HG03025 (cell line): ENCODE results near the gene TRHDE.

Experiments
- ATAC-seq: cut with Tn5 transposase; IDR thresholded peaks from one replicate; pipeline ENCODE4 v1.9.1; 2021; ENCODE audit warnings: mild to moderate bottlenecking, moderate library complexity; ENCODE audit not compliant: unreplicated experiment, low FRiP score

The TRHDE gene, protein sequence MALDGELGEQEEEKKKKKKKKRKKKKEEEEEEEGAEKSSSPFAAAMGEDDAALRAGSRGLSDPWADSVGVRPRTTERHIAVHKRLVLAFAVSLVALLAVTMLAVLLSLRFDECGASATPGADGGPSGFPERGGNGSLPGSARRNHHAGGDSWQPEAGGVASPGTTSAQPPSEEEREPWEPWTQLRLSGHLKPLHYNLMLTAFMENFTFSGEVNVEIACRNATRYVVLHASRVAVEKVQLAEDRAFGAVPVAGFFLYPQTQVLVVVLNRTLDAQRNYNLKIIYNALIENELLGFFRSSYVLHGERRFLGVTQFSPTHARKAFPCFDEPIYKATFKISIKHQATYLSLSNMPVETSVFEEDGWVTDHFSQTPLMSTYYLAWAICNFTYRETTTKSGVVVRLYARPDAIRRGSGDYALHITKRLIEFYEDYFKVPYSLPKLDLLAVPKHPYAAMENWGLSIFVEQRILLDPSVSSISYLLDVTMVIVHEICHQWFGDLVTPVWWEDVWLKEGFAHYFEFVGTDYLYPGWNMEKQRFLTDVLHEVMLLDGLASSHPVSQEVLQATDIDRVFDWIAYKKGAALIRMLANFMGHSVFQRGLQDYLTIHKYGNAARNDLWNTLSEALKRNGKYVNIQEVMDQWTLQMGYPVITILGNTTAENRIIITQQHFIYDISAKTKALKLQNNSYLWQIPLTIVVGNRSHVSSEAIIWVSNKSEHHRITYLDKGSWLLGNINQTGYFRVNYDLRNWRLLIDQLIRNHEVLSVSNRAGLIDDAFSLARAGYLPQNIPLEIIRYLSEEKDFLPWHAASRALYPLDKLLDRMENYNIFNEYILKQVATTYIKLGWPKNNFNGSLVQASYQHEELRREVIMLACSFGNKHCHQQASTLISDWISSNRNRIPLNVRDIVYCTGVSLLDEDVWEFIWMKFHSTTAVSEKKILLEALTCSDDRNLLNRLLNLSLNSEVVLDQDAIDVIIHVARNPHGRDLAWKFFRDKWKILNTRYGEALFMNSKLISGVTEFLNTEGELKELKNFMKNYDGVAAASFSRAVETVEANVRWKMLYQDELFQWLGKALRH

DNA sequence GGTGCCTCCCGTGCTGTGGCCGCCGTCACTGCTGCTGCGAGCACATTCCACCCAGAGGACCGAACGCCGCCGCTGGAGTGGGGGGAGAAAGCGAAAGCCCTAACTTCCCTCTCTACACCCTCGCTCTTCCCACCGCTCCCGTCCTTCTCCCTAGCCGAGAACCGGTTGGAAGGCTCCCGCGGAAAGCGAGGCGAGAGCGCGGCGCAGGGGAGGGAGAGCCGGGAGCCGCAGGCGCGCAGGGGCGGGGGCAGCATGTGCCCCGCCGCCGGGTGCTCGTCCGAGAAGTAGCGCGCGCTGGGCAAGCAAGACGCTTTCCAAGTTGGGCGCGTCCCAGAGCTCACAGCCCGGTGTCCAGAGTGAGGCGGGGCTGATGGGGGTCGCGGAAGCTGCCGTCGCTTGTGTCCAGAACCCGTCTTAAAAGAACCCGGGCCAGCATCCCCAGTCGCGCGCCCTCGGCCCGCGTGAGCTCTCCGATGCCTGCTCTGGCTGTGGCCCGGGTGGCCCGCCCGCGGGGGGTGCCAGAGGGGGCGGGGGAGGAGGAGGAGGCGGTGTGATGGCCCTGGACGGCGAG, at the start of gene TRHDE:
Gene TRHDE (plus strand): TSS at position 280 of the 571 bp plus-strand sequence. CDS start 274 bp downstream, at position 554.
- no peak for ATAC-seq

DNA sequence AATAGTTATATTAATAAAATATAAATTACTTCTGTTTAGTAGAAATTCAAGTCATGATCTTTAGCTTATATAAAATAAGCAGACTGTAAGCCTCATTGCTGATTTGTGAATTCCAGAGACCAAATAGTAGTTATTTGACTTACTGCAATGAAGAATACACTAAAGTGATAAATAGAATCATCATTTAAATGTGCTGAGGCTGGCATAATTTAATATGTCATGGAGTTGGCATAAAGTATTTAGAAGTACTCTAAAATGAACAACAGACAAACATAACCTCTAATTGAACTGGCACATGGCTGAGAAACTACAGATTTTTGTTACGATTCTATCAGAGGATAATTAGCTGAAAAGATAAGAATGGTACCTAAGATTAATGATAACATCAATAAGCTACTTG, 45.7 kb upstream of the TRHDE start:
- ATAC-seq: no peak

DNA sequence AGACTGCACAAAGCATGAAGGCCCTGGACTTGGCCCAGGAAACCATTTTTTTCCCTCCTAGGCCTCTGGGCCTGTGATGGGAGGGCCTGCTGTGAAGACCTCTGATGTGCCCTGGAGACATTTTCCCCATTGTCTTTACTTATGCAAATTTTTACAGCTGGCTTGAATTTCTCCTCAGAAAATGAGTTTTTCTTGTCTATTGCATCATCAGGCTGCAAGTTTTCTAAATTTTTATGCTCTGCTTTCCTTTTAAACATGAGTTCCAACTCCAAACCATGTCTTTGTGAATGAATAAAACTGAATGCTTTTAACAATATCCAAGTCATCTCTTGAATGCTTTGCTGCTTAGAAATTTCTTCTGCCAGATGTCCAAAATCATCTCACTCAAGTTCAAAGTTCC, 43.7 kb upstream of the TRHDE start:
- ATAC-seq: no peak

DNA sequence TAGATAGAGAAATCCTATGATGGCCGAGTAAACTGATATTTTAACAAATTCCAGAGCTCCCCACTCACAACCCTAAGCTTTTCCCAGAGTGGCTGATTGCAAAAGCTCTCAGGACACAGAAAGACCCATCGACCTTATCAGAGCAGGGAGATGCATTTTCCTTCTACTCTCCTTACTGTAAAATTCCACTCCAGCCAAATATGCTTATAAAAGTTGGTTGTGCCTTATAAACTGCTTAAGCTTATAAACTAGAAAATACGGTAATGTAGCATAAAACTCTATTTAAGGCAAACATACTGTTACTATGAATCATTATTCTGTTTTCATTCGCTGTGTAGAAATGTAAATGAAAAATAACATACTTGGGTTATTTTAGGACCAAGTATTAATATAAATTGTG, 41.6 kb upstream of the TRHDE start:
- no peak for ATAC-seq

DNA sequence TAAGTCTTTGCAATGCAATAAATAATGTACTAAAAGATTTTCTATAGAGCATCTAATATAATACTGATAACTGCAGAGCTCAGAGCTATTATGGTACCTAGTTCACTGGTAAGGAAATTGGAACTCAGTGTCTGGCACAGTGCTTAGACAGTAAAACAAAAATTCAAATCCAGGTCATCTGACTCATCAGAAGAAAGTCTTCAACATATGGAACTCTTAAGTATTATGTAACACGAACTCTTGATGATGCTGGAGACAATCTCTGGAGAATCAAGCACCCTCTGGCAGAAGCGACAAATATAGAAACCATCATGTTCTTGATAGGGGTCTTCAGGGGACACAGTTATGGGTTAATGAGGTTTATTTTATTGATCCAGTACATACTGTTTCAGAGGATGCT, 37.3 kb upstream of the TRHDE start:
- ATAC-seq: no peak

DNA sequence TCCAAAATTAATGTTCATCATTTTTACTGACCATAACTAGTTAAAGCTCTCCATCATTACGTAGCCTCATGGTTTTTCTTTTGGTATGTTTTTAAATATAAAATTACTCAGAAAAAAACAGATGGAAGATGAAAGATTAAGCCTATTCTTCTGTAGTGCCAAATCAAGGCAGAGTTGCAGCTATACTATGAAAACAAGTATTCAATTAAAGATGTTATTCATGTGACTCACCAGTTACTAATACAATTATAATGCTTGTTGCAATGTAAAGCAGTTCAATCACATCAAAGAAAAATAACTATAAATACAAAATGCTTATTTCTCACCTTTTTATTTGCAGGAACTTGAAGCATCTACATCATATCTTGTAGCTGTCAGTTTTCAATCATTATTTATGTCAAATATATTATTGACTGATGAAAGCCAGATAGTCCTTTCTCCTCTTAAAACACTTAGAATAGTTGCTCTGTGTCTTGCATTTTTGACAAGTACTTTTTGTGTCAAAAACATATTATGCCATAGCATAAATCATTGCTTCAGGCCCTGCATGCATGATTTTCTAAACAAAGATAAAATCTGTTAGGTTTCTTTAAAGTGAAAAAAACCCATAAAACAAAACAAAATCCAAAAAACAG, 36.0 kb upstream of the TRHDE start:
- ATAC-seq: no peak

DNA sequence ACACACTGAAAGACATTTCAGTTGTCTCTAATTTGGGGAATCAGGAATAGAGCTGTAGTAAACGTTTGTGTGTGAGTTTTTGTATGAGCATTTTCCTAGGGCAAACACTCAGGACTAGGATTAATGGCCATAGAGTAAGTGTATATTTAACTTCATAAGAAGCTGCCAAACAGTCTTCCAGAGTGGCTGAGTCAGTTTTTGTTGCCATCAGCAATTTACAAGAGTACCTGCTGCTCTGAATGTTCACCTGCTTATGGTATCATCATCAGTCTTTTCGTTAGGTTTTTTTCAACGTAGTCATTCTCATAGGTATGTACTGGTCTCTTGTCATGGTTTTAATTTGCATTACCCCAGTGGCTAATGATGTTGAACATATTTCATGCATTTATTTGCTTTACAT, 30.6 kb upstream of the TRHDE start:
- ATAC-seq: no peak

DNA sequence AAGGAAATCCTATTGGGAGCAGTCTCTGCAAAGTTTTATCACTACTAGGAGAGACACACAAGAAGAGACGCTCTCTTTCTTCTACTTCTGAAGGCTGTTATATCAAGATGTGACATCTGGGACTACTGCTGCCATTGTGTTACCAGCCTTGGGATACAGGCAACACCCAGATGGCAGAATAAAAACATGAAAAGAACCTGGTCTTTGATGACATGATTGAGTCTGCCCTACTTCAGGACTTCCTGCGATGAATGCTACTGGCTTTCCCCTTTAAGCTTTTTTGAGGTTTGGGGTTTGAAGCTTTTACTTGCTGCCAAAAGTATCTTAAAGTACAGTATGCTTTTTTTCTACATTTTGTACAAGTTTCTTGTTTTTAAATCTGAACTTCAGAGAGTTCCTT, 29.2 kb upstream of the TRHDE start:
- ATAC-seq: no peak

DNA sequence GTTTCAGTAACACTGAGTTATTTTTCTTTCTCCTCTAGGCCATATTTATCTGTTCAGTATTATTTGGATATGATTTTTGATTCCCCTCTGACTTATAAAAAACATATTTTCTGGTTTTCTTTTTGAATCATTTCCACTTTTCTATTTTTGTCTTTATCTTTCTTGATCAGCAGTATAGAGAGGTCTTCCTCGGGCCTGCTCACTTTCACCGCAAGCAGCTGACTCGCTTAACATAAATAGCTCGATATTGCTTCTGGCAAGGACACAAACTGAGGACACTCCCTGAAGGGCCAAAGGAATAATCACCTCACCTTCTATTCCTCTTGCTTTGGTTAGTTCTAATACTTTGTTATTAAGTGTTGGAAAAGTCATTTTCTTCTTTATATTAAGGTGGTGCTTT, 25.8 kb upstream of the TRHDE start:
- no peak for ATAC-seq

DNA sequence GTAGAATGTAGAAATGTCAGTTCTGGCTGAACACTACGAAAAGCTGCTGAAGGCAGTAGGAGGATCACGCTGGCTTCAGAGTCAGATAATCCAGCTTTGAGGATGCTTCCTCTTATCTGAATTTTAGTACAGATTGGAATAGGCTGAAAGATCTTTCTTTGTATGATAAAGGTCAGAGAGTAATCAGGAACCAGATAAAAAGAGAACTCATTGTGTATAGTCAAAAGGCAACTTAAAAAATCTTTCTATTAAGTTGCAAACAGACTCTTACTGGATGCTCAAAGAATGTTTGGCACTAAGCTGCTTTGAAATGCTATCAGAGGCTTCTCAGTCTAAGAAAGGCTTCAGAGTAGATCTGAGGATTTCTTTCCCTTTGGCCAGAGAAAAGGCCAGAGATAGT, 21.8 kb upstream of the TRHDE start:
- ATAC-seq: no peak

DNA sequence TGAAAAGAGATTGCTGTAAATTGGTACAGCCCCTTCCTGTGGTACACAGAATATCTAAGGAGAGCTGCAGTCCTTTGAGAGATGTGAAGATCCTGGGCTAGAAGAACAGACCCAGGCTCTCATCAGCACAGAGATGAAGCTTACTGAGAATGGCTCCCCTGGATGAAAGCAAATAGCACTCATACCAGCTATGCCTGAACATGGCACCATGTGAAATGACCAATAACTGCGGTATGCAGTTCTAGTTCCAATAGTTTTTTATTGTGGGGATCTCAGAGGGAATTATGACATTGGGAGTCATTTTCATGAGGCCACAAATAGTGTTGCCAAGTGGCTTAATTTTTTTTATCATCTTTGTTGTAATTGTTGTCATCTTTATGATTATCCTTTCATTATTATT, 15.4 kb upstream of the TRHDE start:
- ATAC-seq: no peak

DNA sequence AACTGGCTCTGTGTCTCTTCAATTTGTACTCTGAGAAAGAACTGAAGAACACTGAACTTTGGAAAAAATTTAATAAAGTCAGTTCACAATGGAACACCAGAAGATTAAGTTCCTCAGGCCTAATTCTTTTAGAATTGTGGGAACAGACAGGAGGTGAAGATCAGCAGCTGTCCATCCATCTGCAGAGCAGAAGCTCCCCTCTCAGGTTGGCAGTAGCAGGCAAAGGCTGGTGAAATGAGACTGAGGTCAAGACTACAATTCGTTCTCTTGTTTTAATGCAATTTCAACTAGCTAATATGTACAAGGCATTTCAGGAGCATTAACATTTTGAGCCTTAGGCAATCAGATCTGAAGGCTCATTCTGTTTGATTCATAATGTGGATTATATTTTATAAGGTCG, 10.3 kb upstream of the TRHDE start:
- no peak for ATAC-seq

DNA sequence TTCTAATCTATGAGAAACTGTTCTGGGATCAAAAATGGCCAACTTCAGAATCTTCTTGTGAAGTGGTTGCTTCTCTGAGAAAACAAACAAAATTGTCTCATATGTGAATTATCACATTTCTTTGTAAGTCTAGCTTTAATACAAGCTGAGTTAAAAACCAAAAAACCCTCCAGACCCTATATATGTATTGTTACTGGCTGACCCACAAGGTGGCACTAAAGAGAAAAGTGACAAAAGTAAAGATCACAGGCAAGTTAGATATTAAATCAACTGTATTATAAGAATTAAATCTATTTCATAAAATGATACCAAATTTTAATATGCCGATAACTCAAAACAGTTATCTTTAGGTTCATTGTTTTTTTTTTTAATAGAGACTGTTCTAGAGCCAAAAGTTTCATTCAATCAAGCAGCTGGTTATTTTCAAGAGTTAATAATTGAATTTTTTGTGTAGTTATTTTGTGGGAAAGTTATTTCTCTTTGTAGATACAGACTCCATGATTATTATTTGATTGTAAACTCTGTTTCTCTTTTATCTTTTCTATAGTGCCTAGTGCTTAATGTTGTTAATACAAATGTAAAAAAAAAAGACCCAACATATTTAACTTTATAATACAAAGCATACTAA, 7.5 kb upstream of the TRHDE start:
- ATAC-seq: no peak

DNA sequence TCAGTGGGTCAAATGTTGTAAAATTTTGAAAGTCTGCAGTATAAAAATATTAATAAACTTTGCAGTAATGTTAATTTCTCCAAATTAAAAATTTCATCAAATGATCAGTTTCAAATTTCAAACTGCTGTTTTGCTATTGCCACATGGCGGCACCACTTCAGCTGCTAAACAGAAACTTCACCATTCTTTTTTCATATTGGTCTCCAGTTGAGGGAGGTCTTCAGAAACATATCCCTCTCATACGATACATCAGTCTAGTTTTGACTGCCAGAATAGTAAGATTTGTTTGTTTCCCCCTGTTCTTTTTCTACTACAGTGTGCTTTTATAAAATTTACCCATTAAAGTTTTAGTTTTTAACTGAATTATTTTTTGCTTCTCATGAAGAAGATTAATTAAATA, 4.2 kb upstream of the TRHDE start:
- ATAC-seq: no peak

DNA sequence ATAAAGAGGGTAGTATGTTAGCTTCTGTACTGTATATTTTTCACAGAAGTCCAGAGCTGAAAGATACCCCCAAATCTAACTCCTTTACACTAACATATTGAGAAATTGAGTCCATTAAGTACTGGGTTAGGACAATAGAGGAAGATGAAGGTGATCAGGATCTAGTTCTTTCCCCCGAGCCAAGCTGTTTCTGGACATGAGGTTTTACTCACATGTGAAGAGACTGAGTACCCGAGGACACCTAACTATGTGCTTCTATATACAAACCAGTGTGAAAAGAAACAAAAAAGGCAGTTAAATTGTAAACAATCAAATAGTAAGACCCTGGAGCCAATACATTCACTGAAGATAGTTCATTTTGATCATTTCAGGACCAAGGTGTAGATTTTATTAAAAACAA, 3.8 kb upstream of the TRHDE start:
- no peak for ATAC-seq

DNA sequence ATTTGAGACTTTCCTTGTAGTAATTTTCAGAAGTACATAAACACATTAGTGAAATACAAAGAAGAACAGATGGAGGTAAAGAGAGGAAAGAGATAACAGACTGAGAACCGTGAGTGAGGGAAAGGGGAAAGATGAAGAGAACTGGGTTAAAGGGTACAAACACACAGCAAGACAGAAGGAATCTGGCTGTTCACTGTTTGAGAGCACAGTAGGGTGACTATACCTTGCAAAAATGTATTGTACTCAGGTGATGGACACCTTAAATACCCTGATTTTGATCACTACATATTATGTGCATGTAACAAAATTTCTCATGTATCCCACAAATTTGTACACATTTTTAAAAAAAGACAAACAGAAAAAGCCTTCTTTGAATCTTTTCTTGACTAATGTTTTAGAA, 2.7 kb upstream of the TRHDE start:
- ATAC-seq: no peak

DNA sequence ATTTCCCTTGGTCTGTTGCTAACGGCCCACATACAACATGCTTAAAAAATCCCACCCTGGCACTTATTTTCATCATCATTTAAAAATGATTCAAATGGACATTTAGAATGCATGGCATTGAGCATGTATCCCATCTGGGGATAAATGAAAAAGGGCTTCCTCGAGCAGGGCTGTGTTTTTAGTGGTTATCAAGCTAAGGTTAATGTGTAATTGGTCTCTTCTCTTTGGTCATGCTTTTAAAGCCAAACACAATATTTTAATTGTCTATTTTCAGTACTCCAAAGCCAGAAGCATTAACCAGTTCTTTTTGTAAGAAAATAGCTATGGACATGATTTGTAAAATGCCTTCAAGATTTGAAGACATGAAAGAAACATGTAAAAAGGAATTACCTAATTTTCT, 1.9 kb upstream of the TRHDE start:
- no peak for ATAC-seq

DNA sequence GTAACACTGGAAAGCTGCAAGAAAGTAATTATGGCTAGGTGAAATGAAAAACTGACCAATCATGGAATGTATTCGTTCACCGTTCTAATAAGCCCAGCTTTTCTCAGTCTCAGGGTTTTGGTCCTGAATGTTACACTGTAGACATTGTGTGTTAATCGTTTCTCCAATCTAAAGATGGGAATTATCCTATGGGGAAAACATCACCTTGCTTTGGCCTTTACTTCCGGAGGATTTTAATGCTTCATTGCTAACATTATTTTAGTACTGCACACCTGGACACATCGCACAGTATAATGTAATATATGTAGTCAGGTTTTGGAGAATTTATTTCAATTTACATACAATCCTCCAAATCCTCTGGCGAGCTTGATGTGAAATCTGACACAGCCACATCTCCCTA, 1.2 kb upstream of the TRHDE start:
- ATAC-seq: no peak

DNA sequence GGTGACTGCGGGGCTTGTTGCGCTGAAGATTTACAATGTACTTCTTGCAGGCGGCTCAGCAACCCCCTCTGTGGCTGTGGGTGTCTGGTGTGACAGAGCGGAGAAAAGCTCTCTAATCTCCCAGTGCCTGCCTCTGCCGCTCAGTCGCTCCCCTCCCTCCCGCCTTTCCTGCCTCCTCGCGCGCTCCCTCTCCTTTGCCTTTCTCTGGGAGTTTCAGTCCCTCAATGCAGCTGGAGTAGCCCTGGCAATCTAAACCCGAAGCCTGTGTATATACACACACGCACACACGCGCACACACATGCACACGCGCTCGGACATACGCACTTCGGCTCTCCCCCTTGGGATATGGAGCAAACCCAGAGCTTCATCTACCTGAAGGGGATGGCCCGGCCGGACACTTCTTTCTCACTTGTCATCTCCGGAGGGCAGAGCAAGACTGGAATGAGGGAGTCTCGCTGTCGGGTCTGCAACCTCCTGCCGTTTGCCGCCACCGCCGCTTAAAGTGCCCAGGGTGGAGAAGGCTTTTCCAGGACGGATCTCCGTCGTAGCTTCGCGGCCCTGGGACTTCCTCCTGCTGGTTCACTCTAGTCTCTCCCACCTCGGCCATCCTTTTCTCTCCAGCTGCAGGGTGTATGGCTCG, 599 bp upstream of the TRHDE start:
- no peak for ATAC-seq
